GM21515 (cell line): Measurements from ENCODE around the gene PKHD1.

Experiments used
- ATAC-seq: cut with Tn5 transposase; IDR thresholded peaks from one replicate; pipeline ENCODE4 v1.9.1; 2021; ENCODE audit not compliant: unreplicated experiment

The PKHD1 gene

GRCh38 chr6:51578994-51579393 is 508.4 kb downstream of the PKHD1 start:
- ATAC-seq, result no peak

GRCh38 chr6:51578362-51578761 is 509.1 kb downstream of the PKHD1 start:
- ATAC-seq, result no peak

- ATAC-seq, result no peak
Measured at GRCh38 chr6:51574040-51574439, 513.4 kb downstream of the PKHD1 start.

- ATAC-seq, result no peak
Measured at GRCh38 chr6:51571168-51571567, 516.2 kb downstream of the PKHD1 start.

GRCh38 chr6:51570168-51570921 is 517.1 kb downstream of the PKHD1 start:
- no peak for ATAC-seq

- ATAC-seq, result no peak
Measured at GRCh38 chr6:51569594-51569993, 517.8 kb downstream of the PKHD1 start.

- no peak for ATAC-seq
Measured at GRCh38 chr6:51568771-51569170, 518.6 kb downstream of the PKHD1 start.

GRCh38 chr6:51565472-51565871 is 521.9 kb downstream of the PKHD1 start:
- no peak for ATAC-seq
